Fibroblast of lung (primary cell): ENCODE results near the gene ELMOD3. TPM values are rescaled to one million over a fixed set of nuclear protein-coding genes. Genes with fewer than 3 reads are reported as not detected.

Experiments
- DNase-seq, 2 donors: peaks; one replicate each; pipeline versions ENCODE4 v3.0.0 to v3.0.0-alpha.2; 2010; ENCODE audit warnings: low read depth in 2 of 2
- H2AFZ ChIP-seq: 2 replicates; pipeline ENCODE4 v1.5.1; 2012; ENCODE audit warnings: low read length, control low read depth, inconsistent platforms
- H3K27ac ChIP-seq: 2 replicates; pipeline ENCODE4 v1.5.1; 2011; ENCODE audit warnings: low read length, control low read depth; ENCODE audit not compliant: insufficient read depth
- H3K27me3 ChIP-seq: 2 replicates; pipeline ENCODE4 v1.5.1; 2011; ENCODE audit warnings: mild to moderate bottlenecking, low read length; ENCODE audit not compliant: control insufficient read depth, insufficient read depth
- H3K36me3 ChIP-seq: 2 replicates; pipeline ENCODE4 v1.5.1; 2011; ENCODE audit warnings: low read length; ENCODE audit not compliant: control insufficient read depth, insufficient read depth
- H3K4me1 ChIP-seq: 2 replicates; pipeline ENCODE4 v1.5.1; 2011; ENCODE audit warnings: low read length; ENCODE audit not compliant: control insufficient read depth, insufficient read depth; ENCODE audit errors: extremely low read depth
- H3K4me2 ChIP-seq: 2 replicates; pipeline ENCODE4 v1.5.1; 2011; ENCODE audit warnings: low read length, control low read depth; ENCODE audit not compliant: insufficient read depth; ENCODE audit errors: extremely low read depth
- H3K4me3 ChIP-seq, 4 experiments: fragments of 200-600 bp in 1 of 4; sonication (generic) in 1 of 4; replicated peaks in 1 of 4; 2 replicates each; pipeline ENCODE4 v1.5.1; 2011 to 2016; ENCODE audit warnings: low read length in 4 of 4, low read depth in 3 of 4, mild to moderate bottlenecking in 3 of 4, control low read depth in 2 of 4, inconsistent platforms in 1 of 4, mixed read lengths in 1 of 4; ENCODE audit not compliant: insufficient read depth in 1 of 4; ENCODE audit errors: control extremely low read depth in 1 of 4
- H3K79me2 ChIP-seq: 2 replicates; pipeline ENCODE4 v1.5.1; 2012; ENCODE audit warnings: mild to moderate bottlenecking, low read length, inconsistent platforms; ENCODE audit not compliant: control insufficient read depth, insufficient read depth
- H3K9ac ChIP-seq: 2 replicates; pipeline ENCODE4 v1.5.1; 2011; ENCODE audit warnings: mild to moderate bottlenecking, low read length, control low read depth; ENCODE audit not compliant: insufficient read depth
- H3K9me3 ChIP-seq: 2 replicates; pipeline ENCODE4 v1.5.1; 2012; ENCODE audit warnings: low read depth, low read length; ENCODE audit not compliant: control insufficient read depth, insufficient read depth
- H4K20me1 ChIP-seq: 2 replicates; pipeline ENCODE4 v1.5.1; 2011; ENCODE audit warnings: low read length; ENCODE audit not compliant: control insufficient read depth, insufficient read depth; ENCODE audit errors: extremely low read depth
- EZH2 ChIP-seq: IDR thresholded peaks from 2 replicates; pipeline ENCODE4 v1.5.1; 2012; ENCODE audit warnings: low read length, control low read depth, mild to moderate bottlenecking; ENCODE audit errors: missing control alignments
- polyA plus RNA-seq, 2 donors: library from polyadenylated mRNA; depleted of rRNA in 1 of 2; stranded (reverse) in 1 of 2; unstranded in 1 of 2; fragments of >200 nt; gene quantifications; 2 replicates each; pipeline ENCODE4 v1.2.1, GENCODE V29; 2011 to 2012; ENCODE audit warnings: missing spikeins in 1 of 2
- total RNA-seq: library from RNA; depleted of rRNA; stranded (reverse); fragments of >200 nt; gene quantifications from 2 replicates; pipeline ENCODE4 v1.2.1, GENCODE V29; 2014
- TF ChIP-seq, protein P1 (sequence below), 2 donors: IDR thresholded peaks in 1 of 2; conservative IDR thresholded peaks in 1 of 2; 1 replicate in 1 of 2; 2 replicates in 1 of 2; pipeline ENCODE4 v1.5.1; 2011 to 2012; ENCODE audit warnings: low read length in 2 of 2, control low read depth in 1 of 2, inconsistent platforms in 1 of 2, low read depth in 1 of 2, mild to moderate bottlenecking in 1 of 2

Gene ELMOD3
- total and polyA plus RNA-seq, 2 donors (not counting 1 experiment from before 2014, with no cell fraction given), result 13.0 to 27.9 TPM

DNA sequence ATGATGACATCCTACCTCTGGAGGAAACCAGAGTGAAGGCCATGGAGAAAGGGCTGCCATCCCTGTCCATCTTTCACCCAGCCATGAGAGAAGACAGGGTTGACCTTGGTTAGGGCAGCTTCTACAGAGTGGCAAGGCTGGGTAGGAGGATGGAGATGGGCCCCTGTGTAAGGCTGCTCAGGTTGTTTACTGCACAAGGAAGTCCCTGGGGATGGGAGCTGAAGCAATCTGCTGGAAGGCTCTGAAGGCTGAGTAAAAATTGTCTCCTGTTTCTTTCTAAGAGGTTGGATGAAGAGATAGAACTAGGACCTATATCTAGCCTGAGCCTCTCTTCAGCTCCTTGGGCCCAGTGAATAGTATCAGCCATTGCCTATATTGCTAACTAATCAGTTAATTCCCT lies 14.4 kb downstream of the ELMOD3 start:
- Histone ChIP-seq H3K9me3 (no peaks in the 10 kb centered on the region), H3K4me3 (no peak overlapping the region), H3K4me2 (no peak overlapping the region), H3K36me3 (no peaks in the 10 kb centered on the region), H2AFZ (no peak overlapping the region), H3K27ac (no peak overlapping the region), H3K79me2 (no peaks in the 10 kb centered on the region), H3K4me1 (no peaks in the 10 kb centered on the region), H3K9ac (no peak overlapping the region), H3K27me3 (no peaks in the 10 kb centered on the region), H4K20me1 (no peaks in the 10 kb centered on the region)
- no peak for TF ChIP-seq EZH2
- TF ChIP-seq, protein P1, sequence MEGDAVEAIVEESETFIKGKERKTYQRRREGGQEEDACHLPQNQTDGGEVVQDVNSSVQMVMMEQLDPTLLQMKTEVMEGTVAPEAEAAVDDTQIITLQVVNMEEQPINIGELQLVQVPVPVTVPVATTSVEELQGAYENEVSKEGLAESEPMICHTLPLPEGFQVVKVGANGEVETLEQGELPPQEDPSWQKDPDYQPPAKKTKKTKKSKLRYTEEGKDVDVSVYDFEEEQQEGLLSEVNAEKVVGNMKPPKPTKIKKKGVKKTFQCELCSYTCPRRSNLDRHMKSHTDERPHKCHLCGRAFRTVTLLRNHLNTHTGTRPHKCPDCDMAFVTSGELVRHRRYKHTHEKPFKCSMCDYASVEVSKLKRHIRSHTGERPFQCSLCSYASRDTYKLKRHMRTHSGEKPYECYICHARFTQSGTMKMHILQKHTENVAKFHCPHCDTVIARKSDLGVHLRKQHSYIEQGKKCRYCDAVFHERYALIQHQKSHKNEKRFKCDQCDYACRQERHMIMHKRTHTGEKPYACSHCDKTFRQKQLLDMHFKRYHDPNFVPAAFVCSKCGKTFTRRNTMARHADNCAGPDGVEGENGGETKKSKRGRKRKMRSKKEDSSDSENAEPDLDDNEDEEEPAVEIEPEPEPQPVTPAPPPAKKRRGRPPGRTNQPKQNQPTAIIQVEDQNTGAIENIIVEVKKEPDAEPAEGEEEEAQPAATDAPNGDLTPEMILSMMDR (conservative IDR thresholded peaks at IDR 0.05 in 1 of 2, IDR thresholded peaks at IDR 0.05 in 1 of 2; ENCODE audit: low read depth in 1 of 2, low read length in 2 of 2), result no peak
- no peak for DNase-seq

DNA sequence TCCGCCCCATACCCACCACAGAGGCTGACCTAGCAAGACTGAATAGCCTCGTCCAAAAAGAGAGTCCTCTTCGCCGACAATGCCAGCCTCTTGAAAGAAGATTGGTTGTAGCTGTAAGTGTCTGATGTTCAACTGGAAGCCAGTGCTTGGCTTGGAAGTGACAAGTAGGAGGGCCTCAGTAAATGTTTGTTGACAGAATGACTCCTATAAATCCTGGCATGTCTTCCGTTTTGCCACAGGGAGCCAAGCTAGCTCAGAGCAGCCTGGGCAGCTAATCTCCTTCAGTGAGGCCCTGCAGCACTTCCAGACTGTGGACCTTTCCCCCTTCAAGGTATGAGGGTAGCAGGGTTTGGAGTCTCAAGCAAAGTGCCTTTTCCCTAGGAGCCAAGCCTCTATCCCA lies 14.9 kb downstream of the ELMOD3 start:
- H3K4me2 ChIP-seq, result no peak overlapping the region
- TF ChIP-seq EZH2, result no peak
- TF ChIP-seq, protein P1 (conservative IDR thresholded peaks at IDR 0.05 in 1 of 2, IDR thresholded peaks at IDR 0.05 in 1 of 2; ENCODE audit: low read depth in 1 of 2, low read length in 2 of 2), result no peak
- H3K36me3 ChIP-seq, result no peaks in the 10 kb centered on the region
- H3K27me3 ChIP-seq, result no peaks in the 10 kb centered on the region
- no peaks in the 10 kb centered on the region for H4K20me1 ChIP-seq
- DNase-seq, result no peak
- no peak overlapping the region for H2AFZ ChIP-seq
- no peak overlapping the region for H3K27ac ChIP-seq
- no peaks in the 10 kb centered on the region for H3K9me3 ChIP-seq
- H3K4me1 ChIP-seq, result no peaks in the 10 kb centered on the region
- H3K4me3 ChIP-seq, result no peak overlapping the region
- H3K79me2 ChIP-seq, result no peaks in the 10 kb centered on the region
- H3K9ac ChIP-seq, result no peak overlapping the region

DNA sequence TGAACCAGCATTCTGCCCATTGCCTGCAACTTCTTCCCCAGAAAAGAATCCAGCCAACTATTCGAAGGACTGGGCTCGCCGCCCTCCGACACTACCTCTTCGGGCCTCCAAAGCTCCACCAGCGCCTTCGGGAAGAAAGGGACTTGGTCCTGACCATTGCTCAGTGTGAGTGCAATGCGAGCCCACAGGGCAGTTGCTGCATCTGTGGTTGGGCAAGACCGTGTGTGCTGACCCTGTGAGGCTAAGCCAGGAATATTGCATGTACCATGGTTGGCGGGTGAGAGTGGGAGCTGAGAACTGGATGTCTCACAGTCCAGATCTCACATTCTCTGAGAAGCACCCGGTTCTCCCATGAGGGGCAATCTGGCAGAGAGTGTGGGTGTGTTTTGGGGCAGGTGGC lies 16.5 kb downstream of the ELMOD3 start:
- H3K79me2 ChIP-seq, result no peaks in the 10 kb centered on the region

More for the DNA sequence above, 16.5 kb downstream of the ELMOD3 start:
- Histone ChIP-seq H3K27ac (no peak overlapping the region), H3K4me1 (no peaks in the 10 kb centered on the region), H3K9ac (no peak overlapping the region), H3K27me3 (no peaks in the 10 kb centered on the region), H4K20me1 (no peaks in the 10 kb centered on the region), H2AFZ (no peak overlapping the region), H3K9me3 (no peaks in the 10 kb centered on the region), H3K36me3 (no peaks in the 10 kb centered on the region), H3K4me3 (no peak overlapping the region), H3K4me2 (no peak overlapping the region)
- TF ChIP-seq EZH2, result no peak
- TF ChIP-seq, protein P1 (conservative IDR thresholded peaks at IDR 0.05 in 1 of 2, IDR thresholded peaks at IDR 0.05 in 1 of 2; ENCODE audit: low read depth in 1 of 2, low read length in 2 of 2), result no peak
- no peak for DNase-seq
